Cerebellar nuclear complex (tissue), 1 donor: ENCODE results near the gene NSDHL.
"Not testable (repeated sequence)": the region's sequence is repeated elsewhere in the genome, so short reads cannot be mapped to it uniquely, and the experiment has no call there.

ENCODE experiments used
- DNase-seq, 2 experiments: peaks; one replicate each; lab custom pipeline; 2025; lab: John Stamatoyannopoulos, UW

Gene NSDHL

GRCh38 chrX:152830312-152831305 lies at the start of gene NSDHL, which contains the start of gene CETN2:
TSS of gene NSDHL (plus strand) at chrX:152831063. CDS start at chrX:152846325, 15,262 bp downstream.
TSS of gene CETN2 (minus strand) at chrX:152830757. CDS start at chrX:152830710, 47 bp downstream.
- DNase-seq: peak; percentile 69 to 83

- not testable (repeated sequence) for DNase-seq
Measured at GRCh38 chrX:152787062-152787461, 43.8 kb upstream of the NSDHL start.

- no peak for DNase-seq
Measured at GRCh38 chrX:152798945-152799344, 31.9 kb upstream of the NSDHL start.

- DNase-seq: no peak
Measured at GRCh38 chrX:152806035-152806434, 24.8 kb upstream of the NSDHL start.

GRCh38 chrX:152810403-152810802 lies 20.5 kb upstream of the NSDHL start:
- DNase-seq: no peak

GRCh38 chrX:152813206-152813605 lies 17.7 kb upstream of the NSDHL start:
- no peak for DNase-seq

GRCh38 chrX:152814048-152814447 lies 16.8 kb upstream of the NSDHL start:
- DNase-seq: no peak

- no peak for DNase-seq
Measured at GRCh38 chrX:152817078-152817764, 13.6 kb upstream of the NSDHL start.

- no peak for DNase-seq
Measured at GRCh38 chrX:152818356-152818755, 12.5 kb upstream of the NSDHL start.

GRCh38 chrX:152819266-152819665 lies 11.6 kb upstream of the NSDHL start:
- no peak for DNase-seq

GRCh38 chrX:152819732-152820131 lies 11.1 kb upstream of the NSDHL start:
- no peak for DNase-seq

- DNase-seq: no peak
Measured at GRCh38 chrX:152821145-152821765, 9.6 kb upstream of the NSDHL start.

- DNase-seq: no peak
Measured at GRCh38 chrX:152822383-152823086, 8.3 kb upstream of the NSDHL start.

- DNase-seq: no peak
Measured at GRCh38 chrX:152823657-152824056, 7.2 kb upstream of the NSDHL start.

- DNase-seq: no peak
Measured at GRCh38 chrX:152824841-152825374, 6.0 kb upstream of the NSDHL start.

GRCh38 chrX:152831391-152831790 lies 528 bp downstream of the NSDHL start:
- no peak for DNase-seq

GRCh38 chrX:152832520-152832919 lies 1.7 kb downstream of the NSDHL start:
- DNase-seq: no peak

GRCh38 chrX:152833378-152833777 lies 2.5 kb downstream of the NSDHL start:
- DNase-seq: no peak

- not testable (repeated sequence) for DNase-seq
Measured at GRCh38 chrX:152835470-152835869, 4.6 kb downstream of the NSDHL start.

GRCh38 chrX:152842772-152843338 lies 12.0 kb downstream of the NSDHL start:
- DNase-seq: no peak

- DNase-seq: no peak
Measured at GRCh38 chrX:152843852-152844251, 13.0 kb downstream of the NSDHL start.
